CD4-positive, alpha-beta T cell treated with Interleukin-4 for 4 hours (primary cell): ENCODE measurements around the gene NEU2.
"Not testable (repeated sequence)": the region's sequence is repeated elsewhere in the genome, so short reads cannot be mapped to it uniquely, and the experiment has no call there.

Experiments
- DNase-seq: peaks from one replicate; pipeline ENCODE4 v3.0.0-alpha.2; 2020

The NEU2 gene

GRCh38 chr2:233011268-233011650 lies 21.2 kb upstream of the NEU2 start:
- no peak for DNase-seq

GRCh38 chr2:233011702-233012131 lies 20.8 kb upstream of the NEU2 start:
- no peak for DNase-seq

- no peak for DNase-seq
Measured at GRCh38 chr2:233012301-233012971, 20.0 kb upstream of the NEU2 start.

GRCh38 chr2:233013027-233013461 lies 19.4 kb upstream of the NEU2 start, which contains the start of gene NGEF:
NGEF (minus strand) TSS chr2:233013256; CDS start chr2:232974890, 38,366 bp downstream.
- no peak for DNase-seq

- DNase-seq: no peak
Measured at GRCh38 chr2:233013650-233014049, 18.8 kb upstream of the NEU2 start.

GRCh38 chr2:233015019-233015645 lies 17.3 kb upstream of the NEU2 start:
- no peak for DNase-seq

GRCh38 chr2:233017947-233018346 lies 14.5 kb upstream of the NEU2 start:
- no peak for DNase-seq

GRCh38 chr2:233019610-233020009 lies 12.9 kb upstream of the NEU2 start:
- DNase-seq: not testable (repeated sequence)

- DNase-seq: no peak
Measured at GRCh38 chr2:233020454-233020853, 12.0 kb upstream of the NEU2 start.

GRCh38 chr2:233021771-233022170 lies 10.7 kb upstream of the NEU2 start:
- no peak for DNase-seq

- no peak for DNase-seq
Measured at GRCh38 chr2:233022561-233022960, 9.9 kb upstream of the NEU2 start.

GRCh38 chr2:233023007-233023760 lies 9.3 kb upstream of the NEU2 start:
- no peak for DNase-seq

GRCh38 chr2:233023761-233024410 lies 8.6 kb upstream of the NEU2 start:
- DNase-seq: no peak

- no peak for DNase-seq
Measured at GRCh38 chr2:233025706-233026105, 6.8 kb upstream of the NEU2 start.

- DNase-seq: no peak
Measured at GRCh38 chr2:233026198-233026813, 6.2 kb upstream of the NEU2 start.

GRCh38 chr2:233029321-233029720 lies 3.2 kb upstream of the NEU2 start:
- no peak for DNase-seq

GRCh38 chr2:233031556-233032500 lies 644 bp upstream of the NEU2 start:
- DNase-seq: no peak

- DNase-seq: no peak
Measured at GRCh38 chr2:233033672-233034071, 1.2 kb downstream of the NEU2 start.

GRCh38 chr2:233034091-233034882 lies 1.8 kb downstream of the NEU2 start:
- no peak for DNase-seq

GRCh38 chr2:233035426-233036161 lies 3.1 kb downstream of the NEU2 start:
- no peak for DNase-seq
